Activated gamma-delta T cell (primary cell): ENCODE results near the gene SPOCK1.
"Not testable (repeated sequence)": the region's sequence is repeated elsewhere in the genome, so short reads cannot be mapped to it uniquely, and the experiment has no call there.

Source experiments
- DNase-seq: peaks from one replicate; lab custom pipeline; 2025; lab: John Stamatoyannopoulos, UW

SPOCK1 gene

DNA sequence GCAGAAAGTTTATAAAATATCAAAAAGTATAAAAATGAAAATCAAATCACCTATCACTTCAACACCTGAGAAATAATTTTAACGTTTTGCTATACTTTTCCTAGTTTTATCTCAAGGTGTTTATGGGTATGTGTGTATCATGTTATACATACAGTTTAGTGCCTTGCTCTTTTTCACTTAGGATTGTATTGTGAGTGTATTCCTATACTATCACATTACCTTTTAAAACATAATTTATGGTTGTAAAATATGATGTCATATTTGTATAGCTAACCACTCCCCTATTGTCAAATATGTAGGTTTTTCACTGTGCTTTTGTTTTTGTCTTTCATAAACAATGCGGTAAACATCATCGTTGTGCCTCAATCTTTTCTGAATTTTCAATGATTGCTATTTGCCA lies 479.9 kb downstream of the SPOCK1 start:
- DNase-seq = no peak

DNA sequence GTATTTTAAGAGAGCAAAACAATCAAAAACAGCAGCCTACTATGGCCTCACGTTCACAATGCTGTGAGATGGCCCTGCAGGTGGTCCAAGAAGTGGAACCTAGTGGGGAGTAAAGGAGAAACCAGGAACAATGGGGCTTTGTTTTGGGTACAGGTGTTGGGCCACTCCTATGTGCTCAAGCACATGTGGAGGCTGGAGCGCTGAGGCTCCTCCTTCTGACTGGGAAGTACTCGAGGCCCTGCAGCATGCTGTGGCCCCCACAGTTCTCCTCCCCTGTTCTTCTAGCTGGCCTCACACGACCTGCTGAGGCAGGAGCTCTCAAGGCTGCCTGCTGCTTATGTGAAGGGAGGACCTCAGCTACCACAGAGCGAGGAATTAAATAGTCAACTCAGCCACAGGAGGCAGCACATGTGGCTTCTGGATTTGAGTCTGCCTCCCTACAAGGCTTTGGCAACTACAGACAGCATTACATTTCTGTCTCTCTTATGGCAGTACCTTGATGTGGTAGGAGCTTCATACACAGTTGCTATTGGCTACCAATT lies 482.3 kb downstream of the SPOCK1 start:
- DNase-seq = no peak

GRCh38 chr5:137015540-137016116 lies 483.5 kb downstream of the SPOCK1 start:
- no peak for DNase-seq

GRCh38 chr5:137014731-137015130 lies 484.4 kb downstream of the SPOCK1 start:
- DNase-seq = no peak

DNA sequence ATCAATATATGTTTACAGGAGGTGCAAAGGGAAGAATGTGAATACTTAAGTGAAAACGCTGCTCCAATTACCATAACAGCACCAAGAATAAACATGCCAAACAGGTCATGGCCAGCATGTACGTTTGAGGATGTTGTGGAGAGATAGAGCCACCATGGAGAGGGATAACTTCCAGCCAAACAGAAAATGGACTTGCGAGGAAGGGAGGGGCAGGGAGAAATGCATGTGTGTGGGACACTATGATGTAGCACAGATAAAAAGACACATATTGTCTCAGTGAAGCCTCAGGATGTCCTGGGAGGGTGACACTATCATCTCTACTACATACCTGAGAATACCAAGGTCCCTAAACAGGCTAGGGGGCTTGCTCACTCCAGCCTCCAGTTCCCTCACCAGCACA lies 488.9 kb downstream of the SPOCK1 start:
- DNase-seq = no peak

DNA sequence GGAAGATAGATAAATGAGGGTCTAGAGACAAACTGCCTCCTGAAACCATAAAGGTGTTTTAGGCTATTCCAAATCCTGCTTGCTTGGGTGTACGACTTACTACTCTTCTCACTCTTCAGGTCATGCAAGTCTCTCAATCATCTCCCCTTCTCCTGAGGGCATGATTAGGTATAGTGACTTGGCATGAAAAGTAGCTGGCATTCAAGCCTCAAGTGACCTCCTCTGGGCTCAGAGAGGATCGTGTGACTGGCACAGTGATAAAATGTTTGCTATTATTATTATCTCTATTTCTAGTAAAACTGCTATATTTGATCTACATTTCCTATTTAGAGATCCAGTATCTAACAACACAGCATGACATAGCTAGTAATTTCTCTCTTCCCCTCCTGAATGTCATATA lies 494.8 kb downstream of the SPOCK1 start:
- DNase-seq = no peak

GRCh38 chr5:137001026-137001569 lies 498.0 kb downstream of the SPOCK1 start:
- DNase-seq = no peak

- DNase-seq = no peak
These were observed 499.3 kb downstream of the SPOCK1 start for GRCh38 chr5:136999787-137000186.

- DNase-seq = no peak
These were observed 500.2 kb downstream of the SPOCK1 start for GRCh38 chr5:136998854-136999357.

- no peak for DNase-seq
These were observed 505.0 kb downstream of the SPOCK1 start for GRCh38 chr5:136994154-136994553.

DNA sequence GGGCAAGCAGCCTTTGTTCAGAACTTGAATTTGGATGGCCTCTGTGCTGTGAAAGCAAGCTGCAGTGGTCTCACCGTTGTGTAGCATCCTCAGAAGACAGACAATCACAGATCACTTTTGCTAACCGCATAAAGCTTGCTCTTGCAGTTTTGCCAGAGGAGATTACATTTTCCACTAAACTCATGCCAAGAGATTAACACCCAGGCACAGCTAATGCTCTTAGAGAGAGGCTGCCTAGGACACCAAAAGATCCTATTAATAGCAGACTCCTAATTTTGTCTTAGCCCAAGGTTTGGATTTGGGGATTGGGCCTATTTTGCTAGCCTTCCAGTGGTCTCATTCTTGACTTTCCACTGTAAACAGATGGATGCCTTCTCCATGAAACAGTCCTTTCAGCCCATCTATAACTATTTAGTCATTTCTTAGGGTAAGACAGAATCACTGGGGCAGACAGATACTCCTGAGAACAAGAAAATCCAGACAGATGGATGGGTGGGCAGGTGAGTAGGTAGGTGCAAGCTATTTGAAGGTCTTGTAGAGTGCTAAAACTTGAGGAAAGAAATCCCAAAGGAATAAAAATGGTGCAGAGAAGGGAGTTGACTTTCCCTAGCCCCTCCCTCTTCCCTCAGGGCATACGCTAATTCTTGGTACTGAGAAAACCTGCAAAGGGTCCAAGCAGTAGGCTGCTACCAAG lies 506.2 kb downstream of the SPOCK1 start:
- no peak for DNase-seq

DNA sequence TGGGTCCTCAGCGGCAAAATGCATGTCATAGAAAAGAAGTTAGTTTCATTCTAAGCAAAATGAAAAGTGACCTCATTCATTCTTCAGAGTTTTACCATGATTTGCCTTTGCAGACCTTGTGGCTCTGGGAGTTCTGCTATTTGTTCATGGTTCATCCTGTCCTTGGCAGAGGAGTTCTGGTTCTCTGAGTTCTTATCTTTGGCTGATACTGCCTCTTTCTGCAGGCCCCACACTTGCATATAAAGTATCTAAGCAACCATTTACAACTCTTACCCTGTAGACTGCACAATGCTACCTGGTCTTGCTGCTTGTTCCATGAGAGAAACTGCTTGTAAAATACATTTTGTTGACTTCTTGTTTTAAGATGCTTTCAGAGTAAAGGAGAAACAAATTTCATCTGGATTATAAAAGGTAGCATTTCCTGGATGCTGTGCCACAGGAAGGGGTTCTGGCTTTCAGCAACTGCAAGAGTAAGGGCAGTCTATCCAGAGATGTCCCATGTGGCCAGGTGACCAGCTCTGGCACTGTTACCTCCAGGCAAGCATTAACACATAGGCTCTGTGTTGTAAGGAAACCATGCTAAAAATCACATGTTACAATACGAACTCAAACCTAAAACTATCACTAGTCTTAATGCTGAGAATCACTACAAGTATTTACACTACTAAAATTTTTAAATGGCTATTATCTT lies 513.2 kb downstream of the SPOCK1 start:
- DNase-seq = no peak

DNA sequence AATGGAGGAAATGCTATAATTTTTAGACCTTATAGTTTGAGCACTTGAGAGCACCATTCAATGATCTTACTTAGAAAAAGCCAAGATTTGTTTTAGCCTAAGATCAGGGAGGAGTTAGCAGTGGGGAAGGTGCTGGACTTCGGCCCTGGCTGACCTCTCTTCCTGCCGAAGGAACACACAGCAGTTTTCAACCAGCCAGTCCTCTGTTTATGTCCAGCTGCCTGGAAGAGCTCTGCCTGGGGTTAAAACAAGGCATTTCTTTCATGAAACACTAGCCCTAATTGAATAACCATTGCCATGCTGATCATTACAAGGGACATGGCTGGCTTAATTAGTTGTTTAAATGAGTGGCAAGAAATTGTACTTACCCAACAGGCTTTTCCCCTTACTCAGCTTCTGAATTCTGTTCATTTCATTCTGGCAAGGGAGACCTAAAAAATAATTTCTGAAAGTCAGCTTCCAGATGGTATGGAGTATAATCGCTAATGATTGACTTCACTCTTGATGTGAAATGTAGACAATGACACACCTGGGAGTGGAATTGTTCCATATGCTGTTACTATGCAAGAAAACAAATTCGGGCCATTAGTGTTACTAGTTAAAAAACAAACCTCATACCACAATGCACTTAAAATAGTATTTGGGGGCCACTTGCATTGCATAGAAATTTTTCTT lies 514.2 kb downstream of the SPOCK1 start:
- no peak for DNase-seq

GRCh38 chr5:136981936-136982335 lies 517.2 kb downstream of the SPOCK1 start:
- no peak for DNase-seq

GRCh38 chr5:136979131-136979530 lies 520.0 kb downstream of the SPOCK1 start:
- no peak for DNase-seq

GRCh38 chr5:136963504-136963903 lies 535.6 kb downstream of the SPOCK1 start:
- no peak for DNase-seq

- DNase-seq = no peak
These were observed 541.7 kb downstream of the SPOCK1 start for GRCh38 chr5:136957428-136957827.

DNA sequence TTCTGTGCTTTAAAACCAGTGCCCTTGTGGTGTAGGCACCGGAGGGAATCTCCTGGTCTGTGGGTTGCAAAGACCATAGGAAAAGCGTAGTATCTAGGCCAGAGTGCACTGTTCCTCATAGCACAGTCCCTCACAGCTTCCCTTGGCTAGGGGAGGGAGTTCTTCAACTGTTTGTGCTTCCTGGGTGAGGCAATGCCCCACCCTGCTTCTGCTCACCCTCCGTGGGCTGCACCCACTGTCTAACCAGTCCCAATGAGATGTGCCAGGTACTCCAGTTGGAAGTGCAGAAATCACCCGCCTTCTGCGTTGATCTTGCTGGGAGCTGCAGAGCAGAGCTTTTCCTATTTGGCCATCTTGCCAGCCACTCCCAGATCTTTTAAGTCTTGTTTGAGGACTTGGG lies 545.0 kb downstream of the SPOCK1 start:
- not testable (repeated sequence) for DNase-seq

GRCh38 chr5:136953346-136954069 lies 545.6 kb downstream of the SPOCK1 start:
- not testable (repeated sequence) for DNase-seq

- no peak for DNase-seq
These were observed 571.6 kb downstream of the SPOCK1 start for GRCh38 chr5:136927571-136927970.

DNA sequence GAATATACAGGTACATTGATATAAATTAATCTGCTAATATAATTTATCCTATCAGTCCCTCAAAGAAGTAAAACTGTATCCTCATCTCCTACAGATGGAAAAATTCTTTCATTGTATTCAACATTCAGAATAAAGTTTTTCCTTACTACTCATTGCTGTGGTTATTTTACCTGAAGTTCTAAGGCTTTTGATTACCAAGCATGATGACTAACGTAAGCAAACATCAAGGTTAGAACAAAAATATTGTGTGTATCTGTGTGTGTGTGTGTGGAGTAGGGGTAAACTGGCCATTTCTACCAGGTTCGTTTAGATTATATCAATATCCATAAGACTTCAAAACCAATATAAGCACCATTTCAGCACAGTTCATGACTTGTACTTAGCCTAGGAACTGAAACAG lies 573.1 kb downstream of the SPOCK1 start:
- no peak for DNase-seq
